NB4 (cell line): ENCODE measurements around the gene ZBTB8OS.

ENCODE experiments used
- DNase-seq: peaks from one replicate; pipeline ENCODE4 v3.0.0; 2010; ENCODE audit warnings: low read depth
- H3K4me3 ChIP-seq: one replicate; pipeline ENCODE4 v1.5.1; 2011; ENCODE audit warnings: mild to moderate bottlenecking, low read depth, low read length, moderate library complexity
- MYC ChIP-seq: IDR thresholded peaks from 2 replicates; pipeline ENCODE4 v1.6.1; 2011; ENCODE audit warnings: low read depth, low read length
- POLR2A ChIP-seq: IDR thresholded peaks from 2 replicates; pipeline ENCODE4 v1.6.1; 2011; ENCODE audit warnings: mild to moderate bottlenecking; ENCODE audit not compliant: insufficient read length; ENCODE audit errors: extremely low read depth
- TF ChIP-seq, protein P1 (sequence below): IDR thresholded peaks from 2 replicates; pipeline ENCODE4 v1.6.1; 2011; ENCODE audit warnings: low read depth, low read length
- TF ChIP-seq, protein P2 (sequence below): IDR thresholded peaks from one replicate; pipeline ENCODE4 v1.5.1; 2012; ENCODE audit warnings: low read depth, low read length

The ZBTB8OS gene

DNA sequence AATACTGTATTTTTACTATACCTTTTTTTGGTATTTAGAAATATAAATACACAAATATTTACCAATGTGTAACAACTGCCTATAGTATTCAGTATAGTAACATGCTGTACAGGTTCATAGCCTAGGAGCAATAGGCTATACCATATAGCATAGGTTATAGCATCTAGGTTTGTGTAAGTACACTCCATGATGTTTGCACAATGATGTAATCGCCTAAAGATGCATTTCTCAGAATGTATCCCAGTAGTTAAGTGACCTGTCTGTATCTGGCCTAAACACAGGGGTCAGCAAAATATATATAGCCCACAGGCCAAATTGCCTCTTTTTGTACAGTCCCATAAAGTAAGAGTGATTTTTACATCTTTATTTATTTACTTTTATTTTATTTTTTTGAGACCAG is 24.2 kb downstream of the ZBTB8OS start:
- DNase-seq: no peak
- TF ChIP-seq, protein P1, sequence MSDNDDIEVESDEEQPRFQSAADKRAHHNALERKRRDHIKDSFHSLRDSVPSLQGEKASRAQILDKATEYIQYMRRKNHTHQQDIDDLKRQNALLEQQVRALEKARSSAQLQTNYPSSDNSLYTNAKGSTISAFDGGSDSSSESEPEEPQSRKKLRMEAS: no peak
- TF ChIP-seq, protein P2, sequence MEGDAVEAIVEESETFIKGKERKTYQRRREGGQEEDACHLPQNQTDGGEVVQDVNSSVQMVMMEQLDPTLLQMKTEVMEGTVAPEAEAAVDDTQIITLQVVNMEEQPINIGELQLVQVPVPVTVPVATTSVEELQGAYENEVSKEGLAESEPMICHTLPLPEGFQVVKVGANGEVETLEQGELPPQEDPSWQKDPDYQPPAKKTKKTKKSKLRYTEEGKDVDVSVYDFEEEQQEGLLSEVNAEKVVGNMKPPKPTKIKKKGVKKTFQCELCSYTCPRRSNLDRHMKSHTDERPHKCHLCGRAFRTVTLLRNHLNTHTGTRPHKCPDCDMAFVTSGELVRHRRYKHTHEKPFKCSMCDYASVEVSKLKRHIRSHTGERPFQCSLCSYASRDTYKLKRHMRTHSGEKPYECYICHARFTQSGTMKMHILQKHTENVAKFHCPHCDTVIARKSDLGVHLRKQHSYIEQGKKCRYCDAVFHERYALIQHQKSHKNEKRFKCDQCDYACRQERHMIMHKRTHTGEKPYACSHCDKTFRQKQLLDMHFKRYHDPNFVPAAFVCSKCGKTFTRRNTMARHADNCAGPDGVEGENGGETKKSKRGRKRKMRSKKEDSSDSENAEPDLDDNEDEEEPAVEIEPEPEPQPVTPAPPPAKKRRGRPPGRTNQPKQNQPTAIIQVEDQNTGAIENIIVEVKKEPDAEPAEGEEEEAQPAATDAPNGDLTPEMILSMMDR: no peak
- TF ChIP-seq POLR2A (no peak), MYC (no peak)
- H3K4me3 ChIP-seq: no peak overlapping the region

DNA sequence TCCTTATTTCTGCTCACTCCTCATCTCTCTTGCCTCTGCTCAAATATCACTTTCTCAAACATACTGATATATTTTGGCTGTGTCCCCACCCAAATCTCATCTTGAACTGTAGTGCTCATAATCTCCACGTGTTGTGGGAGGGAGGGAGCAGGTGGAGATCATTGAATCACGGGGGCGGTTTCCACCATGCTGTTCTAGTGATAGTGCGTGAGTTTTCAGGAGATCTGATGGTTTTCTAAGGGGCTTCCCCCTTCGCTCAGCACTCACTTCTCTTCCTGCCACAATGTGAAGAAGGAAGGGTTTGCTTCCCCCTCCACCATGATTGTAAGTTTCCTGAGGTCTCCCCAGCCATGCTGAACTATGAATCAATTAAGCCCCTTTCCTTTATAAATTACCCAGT is 26.6 kb downstream of the ZBTB8OS start:
- TF ChIP-seq POLR2A: no peak
- TF ChIP-seq, protein P2: no peak
- DNase-seq: no peak
- H3K4me3 ChIP-seq: no peak overlapping the region

DNA sequence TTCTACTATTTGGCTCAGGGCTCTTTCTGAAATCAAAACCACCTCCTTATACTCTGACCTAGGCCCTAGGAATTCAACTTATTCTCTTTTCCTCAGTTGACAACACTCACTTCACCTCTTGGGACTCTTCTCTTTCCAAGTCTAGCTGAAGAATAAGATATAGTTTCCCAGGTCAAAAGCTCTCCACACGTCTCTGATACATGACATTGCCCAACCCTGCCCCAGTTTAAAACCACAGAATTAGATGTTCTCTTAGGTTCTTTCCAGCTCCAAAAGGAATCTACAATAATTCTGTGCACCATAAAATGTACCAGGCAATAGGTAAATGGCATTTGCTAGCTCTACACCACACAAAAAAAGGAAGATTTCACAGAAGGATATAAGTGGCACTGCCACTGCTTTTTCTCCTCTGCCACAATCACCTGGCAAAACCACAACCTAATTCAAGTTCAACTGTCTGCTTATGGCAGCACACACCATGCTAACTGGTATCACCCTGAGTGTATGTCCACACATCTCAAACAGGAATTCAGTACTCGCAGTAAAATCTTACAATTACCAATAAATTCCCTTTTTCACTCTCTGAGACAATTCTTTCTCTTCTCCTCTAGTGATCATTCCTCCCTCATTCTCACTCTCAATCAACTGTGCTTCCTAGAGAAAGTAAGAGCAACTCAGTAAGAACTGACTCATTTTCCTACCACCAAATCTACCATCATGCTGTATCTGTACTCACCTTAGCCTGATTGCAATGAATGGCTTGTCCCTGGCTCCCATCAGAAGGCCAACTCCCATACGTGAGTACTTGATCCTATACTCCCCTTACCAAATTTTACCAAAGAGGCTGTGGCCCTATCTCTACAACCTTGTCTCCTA is 27.3 kb downstream of the ZBTB8OS start:
- no peak overlapping the region for H3K4me3 ChIP-seq
- TF ChIP-seq, protein P1: no peak
- TF ChIP-seq POLR2A: no peak
- TF ChIP-seq, protein P2: no peak
- TF ChIP-seq MYC: no peak
- no peak for DNase-seq

DNA sequence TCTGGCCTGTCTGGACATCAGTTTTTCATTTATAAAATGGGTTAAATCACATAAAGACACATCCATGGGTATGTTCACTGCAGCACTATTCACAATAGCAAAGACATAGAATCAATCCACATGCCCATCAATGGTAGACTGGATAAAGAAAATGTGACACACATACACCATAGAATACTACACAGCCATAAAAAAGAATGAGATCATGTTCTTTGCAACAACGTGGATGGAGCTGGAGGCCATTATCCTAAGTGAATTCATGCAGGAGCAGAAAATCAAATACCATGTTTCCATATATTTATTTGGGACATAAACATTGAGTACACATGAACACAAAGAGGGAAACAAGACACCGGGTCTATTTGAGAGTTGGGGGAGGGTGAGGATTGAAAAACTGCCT is 28.1 kb downstream of the ZBTB8OS start:
- no peak overlapping the region for H3K4me3 ChIP-seq
- no peak for TF ChIP-seq MYC
- TF ChIP-seq POLR2A: no peak
- TF ChIP-seq, protein P2: no peak
- DNase-seq: no peak

DNA sequence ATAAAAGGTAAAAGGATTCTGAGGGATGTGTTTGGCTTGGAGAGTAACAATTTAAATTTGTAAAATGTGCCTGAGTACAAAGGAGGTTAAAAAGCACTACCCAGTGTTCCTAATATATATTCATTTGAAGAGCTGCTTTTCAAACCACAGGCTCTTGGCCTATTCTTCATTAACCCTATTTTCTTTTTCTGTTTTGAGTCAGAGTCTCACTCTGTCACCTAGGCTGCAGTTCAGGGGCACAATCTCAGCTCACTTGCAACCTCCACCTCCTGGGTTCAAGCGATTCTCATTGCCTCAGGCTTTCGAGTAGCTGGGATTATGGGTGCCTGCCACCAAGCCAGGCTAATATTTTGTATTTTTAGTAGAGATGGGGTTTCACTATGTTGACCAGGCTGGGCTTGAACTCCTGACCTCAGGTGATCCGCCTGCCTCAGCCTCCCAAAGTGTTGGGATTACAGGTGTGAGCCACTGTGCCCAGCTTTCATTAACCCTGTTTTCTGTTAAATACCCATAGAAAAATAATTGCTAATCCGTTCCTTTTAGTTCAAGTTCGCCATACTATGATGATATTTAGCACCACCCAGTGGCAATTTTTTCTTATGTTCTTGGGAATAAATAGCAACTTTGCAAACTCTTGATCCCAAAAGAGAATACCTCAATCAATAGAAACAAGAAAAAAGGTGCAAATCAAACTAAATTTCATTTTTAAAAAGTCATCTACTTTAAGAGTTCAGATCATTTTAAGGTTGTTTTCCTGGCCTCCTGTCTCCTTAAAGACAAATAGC is 30.5 kb downstream of the ZBTB8OS start:
- H3K4me3 ChIP-seq: no peak overlapping the region
- TF ChIP-seq, protein P1: no peak
- TF ChIP-seq POLR2A (no peak), MYC (no peak)
- TF ChIP-seq, protein P2: no peak
- DNase-seq: no peak
